Fibroblast of skin of left quadriceps (primary cell): ENCODE data around the gene CXCL17.

Source experiments
- DNase-seq, 2 experiments: peaks; one replicate each; pipeline ENCODE4 v3.0.0-alpha.2; 2013; ENCODE audit warnings: low read depth in 2 of 2

The CXCL17 gene

DNA sequence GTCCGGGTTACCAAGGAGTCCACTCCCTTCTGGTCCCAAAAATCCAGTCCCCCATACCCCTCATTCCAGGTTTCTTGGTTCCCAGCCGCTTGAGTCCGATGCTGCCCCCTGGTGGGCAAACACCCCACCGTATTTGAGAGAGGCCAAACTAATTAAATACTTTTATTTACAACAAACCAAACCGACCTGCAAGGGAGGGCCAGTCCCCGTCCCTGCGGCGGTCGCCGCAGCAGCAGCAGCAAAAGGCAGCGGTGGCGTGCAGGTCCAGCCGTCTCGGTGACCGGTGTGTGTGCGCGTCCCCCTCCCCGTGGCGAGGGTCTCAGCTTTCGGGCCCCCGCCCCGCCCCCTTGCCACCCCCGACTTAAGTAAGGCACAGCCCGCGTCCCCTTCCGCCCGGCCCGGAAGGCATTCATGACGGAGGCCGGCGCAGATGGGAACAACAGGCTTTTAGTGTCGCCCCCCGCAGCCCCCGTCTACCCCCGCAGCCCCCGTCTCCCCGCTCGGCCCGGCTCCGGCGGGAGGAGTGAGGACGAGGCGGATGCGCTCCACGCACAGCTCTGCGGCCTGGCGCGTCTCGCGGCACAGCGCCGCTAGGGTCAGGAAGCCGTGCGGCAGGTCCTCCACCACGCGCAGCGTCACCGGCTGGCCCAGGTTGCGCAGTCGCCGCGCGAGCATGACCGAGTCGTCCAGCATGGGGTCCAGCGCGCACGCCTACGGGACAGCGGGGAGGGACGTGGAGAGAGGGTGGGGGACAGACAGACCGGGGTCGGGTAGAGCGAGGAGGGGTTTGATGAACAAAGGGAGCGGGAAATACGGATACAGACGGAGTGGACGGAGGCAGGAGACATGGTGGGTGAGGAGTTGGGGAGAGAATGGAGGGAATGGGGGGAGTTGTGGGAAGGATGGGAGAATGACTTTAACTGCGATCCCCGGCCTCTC, 41.1 kb downstream of the CXCL17 start:
- DNase-seq, result peak; percentile 43 to 45

DNA sequence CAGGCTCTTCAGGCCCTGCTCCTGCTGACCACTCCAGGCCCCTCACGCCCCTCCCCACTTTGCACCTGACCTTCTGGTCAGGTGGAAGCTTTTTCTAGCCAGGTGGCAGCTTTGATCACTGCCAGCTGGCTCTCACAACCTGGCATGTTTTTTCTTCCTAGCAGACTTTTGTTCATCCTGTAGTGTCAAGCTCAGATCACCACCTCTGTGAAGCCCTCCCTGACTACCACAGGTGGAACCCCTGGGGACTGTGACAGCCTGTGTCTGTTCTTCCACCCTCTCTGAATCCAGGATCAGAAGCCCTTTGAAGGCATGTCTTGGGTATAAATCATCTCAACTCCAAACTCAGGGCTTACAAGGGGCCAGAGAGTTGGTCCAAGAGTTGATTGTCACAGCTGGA, 42.3 kb downstream of the CXCL17 start:
- DNase-seq, result no peak

DNA sequence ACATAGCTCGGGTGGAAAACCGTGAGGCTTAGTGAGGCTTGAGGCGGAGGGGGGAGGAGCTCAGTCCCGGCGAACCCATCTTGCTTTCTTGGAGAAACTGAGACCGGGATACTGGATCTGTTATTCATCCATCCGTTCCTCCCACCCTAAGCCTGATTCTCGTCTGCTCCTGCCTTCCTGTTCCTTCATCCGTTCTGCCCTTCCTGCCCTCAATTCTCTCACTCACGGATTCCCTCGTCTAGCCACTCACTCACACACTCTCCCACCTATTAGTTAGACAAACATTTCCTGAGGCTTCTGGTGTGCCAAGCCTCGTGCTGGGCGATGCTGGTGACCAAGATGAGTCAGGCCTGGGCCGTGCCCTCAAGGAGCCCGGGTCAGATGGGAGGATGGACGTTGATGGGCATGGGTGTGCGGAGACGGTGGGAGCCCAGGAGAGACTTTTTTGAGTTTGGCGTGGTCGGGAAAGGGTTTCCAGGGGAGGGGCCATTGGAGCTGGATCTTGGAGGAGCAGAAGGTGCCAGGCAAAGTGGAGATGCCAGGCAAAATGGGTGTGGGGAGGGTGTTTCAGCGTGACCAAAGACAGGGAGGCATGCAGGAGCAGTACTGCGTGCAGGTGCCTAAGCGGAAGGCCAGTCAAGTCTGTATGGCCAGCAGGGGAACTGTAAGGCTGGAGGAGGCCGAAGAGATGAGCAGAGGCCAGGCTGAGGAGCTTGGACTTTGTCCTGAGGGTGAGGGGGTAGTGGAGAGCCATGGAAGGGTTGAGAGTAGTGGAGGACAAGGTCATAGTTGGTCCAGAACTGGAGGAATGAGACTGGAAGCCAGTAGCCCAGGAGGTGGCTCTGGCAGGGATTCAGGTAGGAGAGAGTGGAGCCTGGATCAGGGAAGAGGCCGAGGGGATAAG, 45.2 kb downstream of the CXCL17 start:
- no peak for DNase-seq

DNA sequence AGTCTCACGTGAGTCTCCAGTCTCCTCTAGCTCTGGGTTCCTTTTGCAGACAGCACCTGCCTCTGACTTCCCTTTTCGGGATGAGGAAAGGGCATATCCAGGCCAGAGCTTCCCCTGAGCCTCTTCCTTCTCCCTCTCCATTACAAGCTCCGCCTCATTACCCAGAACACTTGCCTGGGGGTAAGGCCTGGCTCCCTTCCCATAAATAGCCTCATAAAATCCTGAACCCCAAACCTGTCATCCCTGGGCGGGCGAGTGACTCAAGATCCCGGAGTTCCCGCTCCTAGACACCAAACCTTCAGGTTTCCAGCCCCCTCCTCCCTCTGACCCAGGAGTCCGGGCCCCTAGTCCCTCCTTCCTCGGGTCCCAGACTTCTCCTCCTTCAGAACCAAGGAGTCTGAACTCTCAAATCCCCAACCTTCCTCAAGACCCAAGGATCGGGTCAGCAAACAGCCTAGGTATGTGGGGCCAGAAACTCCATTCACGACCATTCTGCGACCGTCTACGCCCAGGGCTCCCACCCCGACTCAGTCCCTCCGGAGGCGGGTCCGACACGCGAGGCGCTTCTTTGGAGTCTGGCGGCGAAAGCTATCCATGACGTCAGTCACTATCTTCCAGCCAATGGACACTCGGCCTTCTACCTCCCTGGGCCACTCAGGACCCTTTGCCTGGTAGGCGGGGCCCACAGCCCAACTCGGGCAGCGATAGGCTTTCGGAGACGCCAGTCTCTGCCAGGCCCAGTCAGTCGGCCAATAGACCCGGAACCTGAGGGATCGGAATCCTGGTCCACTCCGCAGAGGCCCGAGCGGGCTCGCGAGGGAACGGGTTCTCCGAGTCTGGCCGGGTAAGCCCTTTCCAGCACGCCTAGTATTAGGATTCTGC, 46.1 kb downstream of the CXCL17 start:
- peak; percentile 98 for DNase-seq

DNA sequence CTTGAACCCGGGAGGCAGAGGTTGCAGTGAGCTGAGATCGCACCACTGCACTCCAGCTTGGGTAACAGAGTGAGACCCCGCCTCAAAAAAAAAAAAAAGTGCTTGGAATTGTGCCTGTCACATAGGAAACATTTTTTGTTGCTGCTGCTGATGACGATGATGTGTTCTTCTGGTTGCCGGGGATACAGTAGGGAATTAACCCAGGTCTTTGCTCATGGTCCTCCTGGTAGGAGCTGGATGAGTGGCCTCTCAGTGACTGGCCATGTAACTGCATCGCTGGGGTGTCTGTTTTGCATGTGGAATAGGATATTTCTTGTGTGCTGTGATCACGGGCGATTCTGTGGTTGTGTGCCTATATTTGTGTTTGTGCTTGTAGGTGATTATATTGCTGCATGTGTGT, 48.0 kb downstream of the CXCL17 start:
- no peak for DNase-seq

DNA sequence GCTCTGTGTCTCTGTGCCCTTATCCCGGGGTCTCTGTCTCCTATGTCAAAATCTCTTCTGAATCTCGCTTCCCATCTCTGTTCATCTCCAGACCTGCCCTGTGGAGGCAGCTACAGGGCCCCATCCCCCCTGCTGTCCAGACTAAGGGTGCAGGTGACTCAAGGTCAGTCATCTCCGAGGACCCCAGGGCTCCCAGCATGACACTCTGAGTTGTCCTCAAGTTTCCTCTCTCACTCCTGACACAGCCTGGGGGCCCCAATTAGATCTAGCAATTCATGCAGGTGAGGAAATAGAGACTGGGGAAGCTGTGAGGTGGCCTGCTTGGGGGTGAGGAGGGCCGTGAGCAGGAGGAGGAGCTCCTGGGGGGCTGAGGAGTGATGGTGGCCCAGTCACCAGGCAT, 50.6 kb downstream of the CXCL17 start:
- DNase-seq, result no peak

DNA sequence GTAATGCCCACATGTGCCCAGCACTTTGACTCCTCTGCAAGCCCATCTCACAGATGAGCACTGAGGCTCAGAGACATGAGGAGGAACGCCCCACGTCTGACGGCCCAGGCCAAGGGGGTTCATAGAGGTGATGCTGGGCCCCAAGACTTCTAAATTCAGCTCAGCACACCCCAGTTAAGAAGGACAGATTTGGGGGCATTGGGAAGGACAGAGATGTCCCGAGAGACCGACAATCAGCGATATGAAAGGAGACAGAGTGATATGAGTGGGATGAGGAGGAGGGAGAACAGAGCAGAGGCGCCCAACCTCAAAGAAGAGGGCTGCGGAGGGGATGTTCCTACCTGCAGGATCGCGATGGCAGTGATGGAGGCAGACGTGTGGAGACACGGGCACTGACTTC, 52.8 kb downstream of the CXCL17 start, which contains the start of gene CNFN:
Gene CNFN (minus strand): TSS at position 399 of the 400 bp plus-strand sequence. CDS start 1,260 bp downstream, outside the sequence.
- DNase-seq, result no peak

DNA sequence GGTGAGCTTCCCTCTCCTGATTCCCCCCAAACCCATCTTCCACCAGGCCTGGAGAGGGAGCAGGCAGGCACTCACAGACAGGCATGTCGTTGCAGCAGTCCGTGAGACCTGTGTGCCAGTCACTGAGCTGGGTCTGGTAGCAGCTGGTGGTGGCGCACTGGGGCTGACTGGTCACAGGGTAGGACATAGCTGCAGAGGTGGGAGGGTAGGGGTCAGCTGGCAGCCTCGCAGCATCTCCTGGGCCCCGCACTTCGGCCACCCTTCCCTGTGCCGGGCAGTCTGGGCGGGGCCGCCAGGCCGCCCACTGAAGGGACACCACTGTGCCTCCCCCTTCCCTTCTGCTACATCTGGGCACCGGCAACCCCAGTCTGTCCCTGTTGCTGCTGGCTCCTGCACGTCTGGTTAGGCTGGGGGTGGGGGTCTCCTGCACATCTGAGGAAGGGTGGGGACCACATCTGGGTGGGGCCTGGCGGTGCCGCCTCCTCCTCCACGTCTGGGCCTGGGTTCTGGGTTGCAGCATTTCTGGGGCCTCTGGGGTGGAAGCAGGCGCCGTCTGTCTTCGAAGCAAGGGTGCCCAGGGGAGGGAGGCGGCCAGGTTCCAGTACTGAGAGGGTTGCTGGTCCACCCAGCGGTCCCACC, 53.8 kb downstream of the CXCL17 start:
- no peak for DNase-seq

DNA sequence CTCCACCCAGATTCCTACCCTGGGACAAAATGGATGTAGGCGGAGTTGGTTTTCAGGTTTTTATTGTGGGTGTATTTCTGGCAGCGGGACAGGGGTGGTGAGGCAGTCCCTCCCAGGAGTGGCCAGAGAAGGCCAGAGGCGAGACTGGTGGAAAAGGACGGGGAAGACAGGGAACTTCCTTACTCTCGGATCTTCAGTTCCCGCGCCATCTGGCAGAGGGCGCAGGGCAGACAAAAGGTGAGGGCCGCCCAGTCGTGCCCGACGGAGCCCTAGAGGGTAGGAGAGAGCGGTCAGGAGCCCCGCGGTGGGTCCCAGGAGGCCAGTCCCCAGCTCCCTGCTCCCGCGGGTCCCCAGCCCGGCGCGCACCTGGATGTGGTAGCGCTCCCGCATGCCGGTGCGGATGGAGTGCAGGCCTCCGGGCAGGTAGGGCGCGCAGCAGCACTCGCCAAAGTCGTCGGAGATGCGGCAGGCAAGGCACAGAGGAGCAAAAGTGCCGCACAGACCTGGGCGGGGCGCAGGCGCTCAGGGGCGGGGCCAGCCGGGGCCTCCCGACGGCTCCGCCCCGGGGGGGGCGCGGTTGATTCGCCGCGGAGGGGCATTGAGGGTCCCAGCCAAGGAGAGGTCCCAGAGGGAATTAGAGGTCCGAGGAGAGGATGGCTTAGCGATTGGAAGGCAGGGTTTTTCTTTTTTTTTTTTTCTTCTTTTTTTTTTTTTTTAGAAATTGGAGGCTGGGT, 55.6 kb downstream of the CXCL17 start:
- no peak for DNase-seq

DNA sequence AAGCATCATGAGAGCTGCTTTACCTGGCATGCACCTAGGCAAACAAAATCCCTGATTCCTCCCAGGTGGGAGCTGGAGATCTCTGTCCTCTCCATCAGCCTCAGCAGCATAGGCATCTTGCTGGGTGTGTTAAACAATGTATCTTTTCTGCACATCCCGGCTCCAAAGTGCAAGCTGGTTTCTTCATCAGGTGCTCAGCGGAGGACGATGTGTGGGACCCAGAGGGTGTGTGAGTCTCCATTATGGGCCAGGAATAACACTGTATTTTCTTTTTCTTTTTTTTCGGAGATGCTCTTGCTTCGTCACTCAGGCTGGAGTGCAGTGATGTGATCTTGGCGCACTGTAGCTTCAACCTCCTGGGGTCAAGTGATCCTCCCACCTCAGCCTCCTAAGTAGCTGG, 62.6 kb downstream of the CXCL17 start:
- no peak for DNase-seq
